HL-60 (cell line): ENCODE measurements around the gene TNFAIP8L2.

Experiments
- CTCF ChIP-seq: IDR thresholded peaks from one replicate; pipeline ENCODE4 v1.5.1; 2011; ENCODE audit warnings: low read length, control low read depth, inconsistent platforms; ENCODE audit not compliant: insufficient read depth
- GABPA ChIP-seq: IDR thresholded peaks from 2 replicates; pipeline ENCODE4 v1.6.1; 2012; ENCODE audit warnings: low read depth
- POLR2AphosphoS5 ChIP-seq: IDR thresholded peaks from 2 replicates; pipeline ENCODE4 v1.6.1; 2012; ENCODE audit warnings: low read depth

DNA sequence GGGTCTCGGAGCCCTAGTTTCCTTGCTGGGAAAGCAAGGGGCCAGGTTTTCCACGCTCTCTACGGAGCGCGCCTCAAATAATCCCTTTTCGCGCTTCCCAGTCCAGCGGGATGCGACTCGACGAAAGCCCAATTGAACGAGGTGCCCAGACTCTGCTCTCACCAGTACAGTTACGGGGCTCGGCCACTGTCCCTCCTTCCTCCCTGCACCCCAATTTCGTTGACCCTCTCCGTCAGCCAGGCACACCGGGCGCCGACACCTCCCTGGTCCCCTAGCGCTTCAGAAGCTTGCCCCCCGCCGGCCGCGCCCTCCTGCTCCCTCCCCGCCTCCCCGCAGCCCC is 10.4 kb upstream of the TNFAIP8L2 start:
- TF ChIP-seq CTCF: no peak
- no peak for TF ChIP-seq GABPA
- TF ChIP-seq POLR2AphosphoS5: no peak
